NB4 (cell line): ENCODE measurements around the gene NPB.

Experiments used
- DNase-seq: peaks from one replicate; pipeline ENCODE4 v3.0.0; 2010; ENCODE audit warnings: low read depth
- H3K4me3 ChIP-seq: one replicate; pipeline ENCODE4 v1.5.1; 2011; ENCODE audit warnings: mild to moderate bottlenecking, low read depth, low read length, moderate library complexity
- MYC ChIP-seq: IDR thresholded peaks from 2 replicates; pipeline ENCODE4 v1.6.1; 2011; ENCODE audit warnings: low read depth, low read length
- POLR2A ChIP-seq: IDR thresholded peaks from 2 replicates; pipeline ENCODE4 v1.6.1; 2011; ENCODE audit warnings: mild to moderate bottlenecking; ENCODE audit not compliant: insufficient read length; ENCODE audit errors: extremely low read depth
- TF ChIP-seq, protein P1 (sequence below): IDR thresholded peaks from one replicate; pipeline ENCODE4 v1.5.1; 2012; ENCODE audit warnings: low read depth, low read length
- TF ChIP-seq, protein P2 (sequence below): IDR thresholded peaks from 2 replicates; pipeline ENCODE4 v1.6.1; 2011; ENCODE audit warnings: low read depth, low read length

Gene NPB

DNA sequence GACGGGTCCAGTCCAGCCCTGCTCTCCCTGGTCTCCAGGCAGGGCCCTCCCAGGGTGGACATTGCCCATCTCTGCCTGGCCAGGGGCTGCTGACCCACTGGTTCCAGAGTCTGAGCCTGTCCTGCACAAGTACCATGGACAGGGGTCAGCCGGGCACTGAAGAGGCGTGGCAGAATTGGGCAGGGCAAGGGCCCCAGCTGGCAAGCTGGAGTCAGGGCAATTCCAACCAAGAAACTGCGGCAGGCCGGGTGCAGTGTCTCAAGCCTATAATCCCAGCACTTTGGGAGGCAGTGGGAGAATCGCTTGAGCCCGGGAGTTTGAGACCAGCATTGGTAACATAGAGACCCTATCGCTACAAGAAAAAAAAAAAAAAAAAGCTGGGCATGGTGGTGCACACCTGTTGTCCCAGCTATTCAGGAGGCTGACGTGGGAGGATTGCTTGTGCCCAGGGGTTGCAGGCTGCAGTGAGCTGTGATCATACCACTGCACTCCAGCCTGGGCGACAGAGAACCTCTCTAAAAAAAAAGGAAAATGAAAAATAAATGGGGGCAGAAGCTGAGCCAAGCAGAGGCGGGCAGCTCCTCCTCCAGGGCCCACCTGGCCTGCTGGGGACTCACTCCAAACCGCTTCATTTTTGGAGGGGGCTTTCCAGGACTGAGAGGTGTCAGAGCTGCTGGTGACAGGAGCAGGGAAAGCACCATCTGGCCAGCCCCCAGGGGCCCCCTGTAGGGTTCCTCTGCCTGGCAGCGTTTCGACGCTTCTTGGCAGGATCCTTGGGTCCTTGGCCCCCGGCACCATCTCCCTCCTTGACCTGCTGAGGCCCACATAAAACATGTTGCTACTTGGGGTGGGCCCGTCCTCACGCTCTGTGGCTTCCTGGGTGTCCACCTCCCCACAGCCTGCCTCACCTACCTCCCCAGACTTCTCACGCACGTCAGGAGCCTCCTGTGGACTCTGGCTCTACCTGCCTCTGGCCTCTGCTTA lies 28.4 kb downstream of the NPB start:
- no peak for DNase-seq
- no peak overlapping the region for H3K4me3 ChIP-seq
- TF ChIP-seq, protein P1, sequence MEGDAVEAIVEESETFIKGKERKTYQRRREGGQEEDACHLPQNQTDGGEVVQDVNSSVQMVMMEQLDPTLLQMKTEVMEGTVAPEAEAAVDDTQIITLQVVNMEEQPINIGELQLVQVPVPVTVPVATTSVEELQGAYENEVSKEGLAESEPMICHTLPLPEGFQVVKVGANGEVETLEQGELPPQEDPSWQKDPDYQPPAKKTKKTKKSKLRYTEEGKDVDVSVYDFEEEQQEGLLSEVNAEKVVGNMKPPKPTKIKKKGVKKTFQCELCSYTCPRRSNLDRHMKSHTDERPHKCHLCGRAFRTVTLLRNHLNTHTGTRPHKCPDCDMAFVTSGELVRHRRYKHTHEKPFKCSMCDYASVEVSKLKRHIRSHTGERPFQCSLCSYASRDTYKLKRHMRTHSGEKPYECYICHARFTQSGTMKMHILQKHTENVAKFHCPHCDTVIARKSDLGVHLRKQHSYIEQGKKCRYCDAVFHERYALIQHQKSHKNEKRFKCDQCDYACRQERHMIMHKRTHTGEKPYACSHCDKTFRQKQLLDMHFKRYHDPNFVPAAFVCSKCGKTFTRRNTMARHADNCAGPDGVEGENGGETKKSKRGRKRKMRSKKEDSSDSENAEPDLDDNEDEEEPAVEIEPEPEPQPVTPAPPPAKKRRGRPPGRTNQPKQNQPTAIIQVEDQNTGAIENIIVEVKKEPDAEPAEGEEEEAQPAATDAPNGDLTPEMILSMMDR: no peak
- TF ChIP-seq, protein P2, sequence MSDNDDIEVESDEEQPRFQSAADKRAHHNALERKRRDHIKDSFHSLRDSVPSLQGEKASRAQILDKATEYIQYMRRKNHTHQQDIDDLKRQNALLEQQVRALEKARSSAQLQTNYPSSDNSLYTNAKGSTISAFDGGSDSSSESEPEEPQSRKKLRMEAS: no peak
- no peak for TF ChIP-seq POLR2A
- TF ChIP-seq MYC: no peak

DNA sequence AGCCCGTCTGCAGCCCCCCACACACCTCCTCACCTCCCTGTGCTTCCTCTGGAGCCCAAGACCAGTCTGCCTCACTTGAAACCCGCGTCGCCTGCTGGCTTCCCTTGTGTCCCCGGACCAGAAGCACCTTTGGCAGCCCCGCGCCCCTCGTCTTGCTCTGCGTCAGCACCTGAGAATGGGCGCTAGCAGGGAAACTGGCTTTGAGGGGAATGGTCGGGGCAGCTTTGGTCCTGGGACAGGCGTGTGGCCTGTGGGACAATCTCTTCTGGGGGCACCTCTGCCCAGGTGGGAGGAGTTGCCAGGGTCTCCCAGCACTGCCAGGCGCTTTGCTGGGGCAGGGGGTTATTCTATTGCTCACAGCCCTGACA lies 29.1 kb downstream of the NPB start:
- DNase-seq: no peak
- TF ChIP-seq MYC (no peak), POLR2A (no peak)
- TF ChIP-seq, protein P2: no peak
- TF ChIP-seq, protein P1: no peak
- no peak overlapping the region for H3K4me3 ChIP-seq

DNA sequence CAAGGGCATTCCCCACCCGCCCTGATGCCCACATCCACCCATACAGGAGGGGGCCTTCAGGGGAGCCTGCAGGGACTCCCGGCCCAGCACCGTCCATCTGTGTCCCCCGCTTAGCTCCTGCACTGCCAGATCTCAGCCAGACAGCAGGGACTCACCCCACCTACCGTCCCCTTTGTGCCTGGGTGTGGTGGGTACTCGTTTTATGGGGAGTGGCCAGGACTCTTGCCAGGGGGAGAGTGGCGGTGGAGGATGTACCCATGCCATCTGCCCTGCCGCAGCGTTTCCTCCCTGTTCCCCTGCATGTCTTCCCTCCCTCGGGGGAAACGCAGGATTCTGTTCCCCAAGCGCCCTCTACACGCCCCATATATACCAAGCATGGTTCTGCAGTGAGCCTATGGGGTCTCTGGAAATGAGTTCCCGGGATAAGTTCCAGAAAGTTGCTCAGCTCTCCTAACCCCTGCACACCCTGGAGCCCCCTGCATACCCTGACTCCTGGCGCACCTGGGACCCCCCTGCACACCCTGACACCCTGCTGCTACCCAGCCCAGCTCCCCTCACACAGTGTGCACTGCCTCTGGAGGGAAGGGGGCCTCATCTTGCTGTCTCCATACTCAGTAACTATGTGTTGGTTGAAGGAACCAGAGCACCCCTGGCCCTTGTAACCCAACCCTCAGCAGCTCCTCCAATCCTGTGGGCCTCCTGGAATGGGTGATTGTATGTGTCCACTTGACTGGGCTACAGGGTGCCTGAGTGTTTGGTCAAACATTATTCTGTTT lies 29.7 kb downstream of the NPB start:
- DNase-seq: no peak
- H3K4me3 ChIP-seq: no peak overlapping the region
- no peak for TF ChIP-seq MYC
- TF ChIP-seq, protein P1: no peak
- no peak for TF ChIP-seq POLR2A

DNA sequence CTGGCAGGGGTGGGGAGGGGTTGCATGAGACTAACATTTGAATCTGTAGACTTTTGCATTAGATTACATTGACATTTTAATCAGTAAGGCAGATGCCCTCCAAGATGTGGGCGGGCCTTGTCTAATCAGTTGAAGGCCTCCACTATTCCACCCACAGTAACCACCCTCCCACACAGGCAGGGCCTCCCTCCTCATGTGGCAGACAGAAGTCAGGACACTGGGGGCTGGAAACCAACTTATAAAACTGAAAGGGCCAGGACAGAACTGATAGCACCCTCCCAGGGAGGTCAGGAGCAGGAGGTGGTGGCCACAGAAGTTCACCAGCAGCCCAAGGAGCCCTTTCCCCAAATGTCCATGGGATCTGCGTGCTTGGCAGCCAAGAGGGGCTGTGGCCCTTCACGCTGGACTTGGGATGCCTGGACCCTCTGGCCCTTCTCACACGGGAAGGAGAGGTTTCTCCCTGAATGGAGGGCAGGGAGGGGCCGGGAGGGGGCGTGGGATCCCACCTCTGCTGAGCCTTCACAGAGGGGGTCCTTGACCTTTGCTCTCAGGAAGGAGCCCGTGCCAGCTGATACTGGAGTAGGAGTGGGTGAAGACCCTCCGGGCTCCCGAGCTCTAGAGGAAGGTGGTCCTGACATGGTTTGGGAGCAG lies 30.4 kb downstream of the NPB start:
- peak; percentile 46 for DNase-seq
- TF ChIP-seq POLR2A (no peak), MYC (no peak)
- TF ChIP-seq, protein P1: no peak
- TF ChIP-seq, protein P2: no peak
- no peak overlapping the region for H3K4me3 ChIP-seq

DNA sequence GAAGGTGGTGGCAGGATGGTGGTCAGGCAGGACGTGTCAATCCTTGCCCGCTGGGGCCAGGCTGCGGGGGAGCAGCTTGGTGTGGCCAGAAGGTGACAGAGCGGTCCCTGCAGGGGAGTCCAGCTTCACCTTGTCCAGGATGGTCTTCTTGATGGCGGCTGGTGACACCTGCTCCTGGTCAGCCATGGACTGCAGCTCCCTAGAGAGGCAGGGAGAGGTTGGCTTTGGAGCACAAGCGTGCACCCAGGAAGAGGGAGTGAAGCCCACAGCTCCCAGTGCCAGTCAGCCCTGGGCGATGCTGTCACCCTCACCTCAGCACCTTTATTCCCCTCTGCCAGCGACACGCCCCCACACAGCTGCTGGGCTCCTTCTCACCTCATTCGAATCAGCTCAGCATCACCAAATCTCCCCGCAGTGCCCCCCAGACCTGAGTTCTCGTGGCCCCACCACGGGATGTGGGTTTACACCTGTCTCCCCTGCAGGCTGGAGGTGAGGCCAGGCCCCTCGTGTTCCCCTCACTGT lies 31.2 kb downstream of the NPB start:
- no peak overlapping the region for H3K4me3 ChIP-seq
- no peak for TF ChIP-seq MYC
- TF ChIP-seq, protein P1: no peak
- TF ChIP-seq, protein P2: no peak
- DNase-seq: no peak
